ENCODE results near the gene TPGS1. TPM values are rescaled to one million over a fixed set of nuclear protein-coding genes. Genes with fewer than 3 reads are reported as not detected.

The TPGS1 gene
- total RNA-seq, 4 donors from 2014 or later = 29.5 to 64.7 (median 35.6) TPM

GRCh38 chr19:531753-532560, 24.7 kb downstream of the TPGS1 start, which contains the start of gene CDC34:
TSS of gene CDC34 (plus strand) at chr19:531760. CDS start at chr19:531932, 172 bp downstream.
- peak; percentile 28 to 35 for ATAC-seq
- in situ Hi-C loops (cut with MboI; ENCODE audit: low sequenced_read_pairs in 4 of 4) = no loop called here
- Histone ChIP-seq H3K27ac (peak within 1 kb of the TSS; percentile 97 to 99 (median 98)), H3K36me3 (peaks cover 0 to 17% of the 10 kb centered on the region in 2 donors), H3K4me1 (peaks cover 31 to 32% of the 10 kb centered on the region in 2 donors), H3K9me3 (no peaks in the 10 kb centered on the region), H3K27me3 (peaks cover under 1 to 5% (median 4%) of the 10 kb centered on the region in 3 donors), H3K4me3 (peak within 1 kb of the TSS; percentile 94 to 100 (median 98))
- intact Hi-C loops (cut with DNase I; ENCODE audit: low total_unique reads) = loop anchor here (1.0 kb wide), 3 partner anchors 25 to 43 kb away; partner anchors contain the start of genes BSG and TPGS1
- no peak for DNase-seq
- TF ChIP-seq POLR2A (IDR thresholded peaks at IDR 0.05) (peak; percentile 93 to 97), CTCF (IDR thresholded peaks at IDR 0.05 in 4 of 5, conservative IDR thresholded peaks at IDR 0.05 in 1 of 5) (no peak)

GRCh38 chr19:532561-533363, 25.5 kb downstream of the TPGS1 start:
- peak; percentile 7 to 30 for TF ChIP-seq POLR2A (IDR thresholded peaks at IDR 0.05)
- peak in 4 of 5 experiments; percentile 13 to 49 (median 24) for TF ChIP-seq CTCF (IDR thresholded peaks at IDR 0.05 in 4 of 5, conservative IDR thresholded peaks at IDR 0.05 in 1 of 5)
- Histone ChIP-seq H3K9me3 (no peaks in the 10 kb centered on the region), H3K4me3 (peak overlapping the region; percentile 92 to 100 (median 96)), H3K27ac (peak overlapping the region; percentile 90 to 99 (median 97)), H3K4me1 (peaks cover 31 to 32% of the 10 kb centered on the region in 2 donors), H3K36me3 (peaks cover 0 to 19% of the 10 kb centered on the region in 2 donors), H3K27me3 (no peaks in the 10 kb centered on the region)
- intact Hi-C loops (cut with DNase I; ENCODE audit: low total_unique reads) = no loop called here
- ATAC-seq = peak; percentile 51 to 64
- peak; percentile 58 to 85 for DNase-seq
- in situ Hi-C loops (cut with MboI; ENCODE audit: low sequenced_read_pairs in 4 of 4) = no loop called here

GRCh38 chr19:533364-534058, 26.2 kb downstream of the TPGS1 start:
- Histone ChIP-seq H3K36me3 (peaks cover 0 to 21% of the 10 kb centered on the region in 2 donors), H3K4me3 (peak overlapping the region; percentile 92 to 100 (median 96)), H3K4me1 (peaks cover 31 to 32% of the 10 kb centered on the region in 2 donors), H3K27me3 (no peaks in the 10 kb centered on the region), H3K27ac (peak overlapping the region; percentile 90 to 99 (median 97)), H3K9me3 (no peaks in the 10 kb centered on the region)
- ATAC-seq = no peak
- intact Hi-C loops (cut with DNase I; ENCODE audit: low total_unique reads) (no loop called here), in situ Hi-C loops (cut with MboI; ENCODE audit: low sequenced_read_pairs in 4 of 4) (no loop called here)
- TF ChIP-seq POLR2A (IDR thresholded peaks at IDR 0.05) = no peak
- no peak for TF ChIP-seq CTCF (IDR thresholded peaks at IDR 0.05 in 4 of 5, conservative IDR thresholded peaks at IDR 0.05 in 1 of 5)
- no peak for DNase-seq

GRCh38 chr19:534088-534487, 26.8 kb downstream of the TPGS1 start:
- DNase-seq (no peak), ATAC-seq (no peak)
- H3K27me3 ChIP-seq = no peaks in the 10 kb centered on the region
- H3K27ac ChIP-seq = peak overlapping the region; percentile 90 to 99 (median 97)
- H3K4me3 ChIP-seq = peak overlapping the region in 2 of 4 donors; percentile 92 to 94
- H3K4me1 ChIP-seq = peaks cover 31 to 32% of the 10 kb centered on the region in 2 donors
- no peaks in the 10 kb centered on the region for H3K9me3 ChIP-seq
- H3K36me3 ChIP-seq = peaks cover 0 to 27% of the 10 kb centered on the region in 2 donors
- intact Hi-C loops (cut with DNase I; ENCODE audit: low total_unique reads) (no loop called here), in situ Hi-C loops (cut with MboI; ENCODE audit: low sequenced_read_pairs in 4 of 4) (no loop called here)
- TF ChIP-seq CTCF (IDR thresholded peaks at IDR 0.05 in 4 of 5, conservative IDR thresholded peaks at IDR 0.05 in 1 of 5) = no peak
- TF ChIP-seq POLR2A (IDR thresholded peaks at IDR 0.05) = no peak

Measured in gastrocnemius medialis (tissue), 4 donors.